H1 (cell line): ENCODE results near the gene PRKAB1. TPM values are rescaled to one million over a fixed set of nuclear protein-coding genes. Genes with fewer than 3 reads are reported as not detected.

Source experiments
- CTCF ChIA-PET: fragments of 300-600 bp; sonication (Branson Sonifier 250); formaldehyde crosslinking; loops from one replicate; lab custom pipeline; 2021; ENCODE audit not compliant: partially characterized antibody; lab: Charles Lee
- POLR2A ChIA-PET: fragments of 300-600 bp; sonication (Branson Sonifier 250); formaldehyde crosslinking; loops from one replicate; lab custom pipeline; 2021; ENCODE audit warnings: inconsistent platforms; ENCODE audit not compliant: partially characterized antibody; lab: Charles Lee
- DNase-seq, 2 experiments: peaks; one replicate each; pipeline versions ENCODE4 v3.0.0 to v3.0.0-alpha.2; 2010 to 2022; ENCODE audit warnings: low spot score in 2 of 2, low read depth in 1 of 2, mixed read lengths in 1 of 2
- FAIRE-seq: peaks from 2 replicates; lab custom pipeline; 2011; peaks lifted over from hg19 to GRCh38; lab: Jason Lieb, UNC
- H2AFZ ChIP-seq: 2 replicates; pipeline ENCODE4 v1.8.1; 2012; ENCODE audit warnings: low read length, inconsistent platforms
- H2AK5ac ChIP-seq: 2 replicates; pipeline ENCODE4 v1.6.1; 2013; ENCODE audit warnings: low read depth, low read length
- H2BK120ac ChIP-seq: replicated peaks from 2 replicates; pipeline ENCODE3; 2013; ENCODE audit warnings: low read depth, low read length, inconsistent platforms
- H2BK12ac ChIP-seq: 2 replicates; pipeline ENCODE4 v1.6.1; 2013; ENCODE audit warnings: low read depth, low read length
- H2BK15ac ChIP-seq: 2 replicates; pipeline ENCODE4 v1.6.1; 2013; ENCODE audit warnings: low read length
- H2BK20ac ChIP-seq: 2 replicates; pipeline ENCODE4 v1.6.1; 2013; ENCODE audit warnings: low read length
- H2BK5ac ChIP-seq: 2 replicates; pipeline ENCODE4 v1.6.1; 2013; ENCODE audit warnings: low read depth, low read length
- H3K14ac ChIP-seq: 2 replicates; pipeline ENCODE4 v1.6.1; 2013; ENCODE audit warnings: inconsistent platforms; ENCODE audit not compliant: insufficient read length
- H3K18ac ChIP-seq: 2 replicates; pipeline ENCODE4 v1.6.1; 2013; ENCODE audit warnings: low read length; ENCODE audit errors: extremely low read depth
- H3K23ac ChIP-seq: 2 replicates; pipeline ENCODE4 v1.6.1; 2013; ENCODE audit warnings: inconsistent platforms; ENCODE audit not compliant: insufficient read length
- H3K23me2 ChIP-seq: 2 replicates; pipeline ENCODE4 v1.6.1; 2013; ENCODE audit warnings: low read depth, low read length
- H3K27ac ChIP-seq: 2 replicates; pipeline ENCODE4 v1.6.1; 2011; ENCODE audit warnings: low read depth, low read length, inconsistent platforms
- H3K27me3 ChIP-seq, 4 experiments: replicated peaks in 1 of 4; 1 replicate in 1 of 4; 2 replicates in 3 of 4; pipeline versions ENCODE4 v1.6.1 to v1.8.1; 2011 to 2013; ENCODE audit warnings: low read length in 3 of 4, mild to moderate bottlenecking in 3 of 4, inconsistent platforms in 2 of 4, mixed read lengths in 2 of 4, moderate library complexity in 1 of 4; ENCODE audit not compliant: control insufficient read depth in 3 of 4, insufficient read depth in 3 of 4; ENCODE audit errors: extremely low read depth in 1 of 4
- H3K36me3 ChIP-seq, 4 experiments: 2 replicates each; pipeline versions ENCODE4 v1.6.1 to v1.8.1; 2011 to 2013; ENCODE audit warnings: mild to moderate bottlenecking in 4 of 4, low read length in 3 of 4, moderate library complexity in 2 of 4, control low read depth in 1 of 4, inconsistent platforms in 1 of 4; ENCODE audit not compliant: insufficient read depth in 4 of 4, control insufficient read depth in 2 of 4
- H3K4ac ChIP-seq: replicated peaks from 2 replicates; pipeline ENCODE3; 2013; ENCODE audit warnings: low read length, low read depth, mixed read lengths, inconsistent platforms; ENCODE audit not compliant: insufficient read length
- H3K4me1 ChIP-seq, 4 experiments: replicated peaks in 1 of 4; 1 replicate in 1 of 4; 2 replicates in 3 of 4; pipeline versions ENCODE4 v1.6.1 to v1.8.1; 2011 to 2013; ENCODE audit warnings: low read length in 3 of 4, inconsistent platforms in 2 of 4, mixed read lengths in 1 of 4; ENCODE audit not compliant: insufficient read depth in 4 of 4, control insufficient read depth in 3 of 4
- H3K4me2 ChIP-seq, 2 experiments: 2 replicates each; pipeline versions ENCODE4 v1.6.1 to v1.8.1; 2011 to 2013; ENCODE audit warnings: low read depth in 2 of 2, low read length in 2 of 2, control low read depth in 1 of 2, inconsistent platforms in 1 of 2, mild to moderate bottlenecking in 1 of 2; ENCODE audit not compliant: insufficient read depth in 1 of 2
- H3K4me3 ChIP-seq, 4 experiments: fragments of 200-600, 300-600 bp in 1 of 4; sonication (generic), shearing (Covaris generic), sonication (Bioruptor Twin) in 1 of 4; 2 replicates each; pipeline versions ENCODE4 v1.5.1 to v1.8.1; 2011 to 2016; ENCODE audit warnings: low read length in 4 of 4, low read depth in 3 of 4, control low read depth in 2 of 4, inconsistent platforms in 2 of 4, mild to moderate bottlenecking in 2 of 4, mixed read lengths in 1 of 4, moderate library complexity in 1 of 4; ENCODE audit not compliant: insufficient read depth in 2 of 4; ENCODE audit errors: extremely low read depth in 1 of 4
- H3K56ac ChIP-seq: replicated peaks from 2 replicates; pipeline ENCODE3; 2013; ENCODE audit warnings: low read depth, mild to moderate bottlenecking, mixed read lengths, low read length, inconsistent platforms; ENCODE audit not compliant: insufficient read length
- H3K79me1 ChIP-seq: 2 replicates; pipeline ENCODE4 v1.6.1; 2013; ENCODE audit warnings: low read depth, low read length, control low read depth
- H3K79me2 ChIP-seq, 2 experiments: 2 replicates each; pipeline versions ENCODE4 v1.6.1 to v1.8.1; 2012 to 2013; ENCODE audit warnings: low read length in 2 of 2, mild to moderate bottlenecking in 2 of 2, inconsistent platforms in 1 of 2; ENCODE audit not compliant: insufficient read depth in 2 of 2, control insufficient read depth in 1 of 2
- H3K9ac ChIP-seq, 4 experiments: replicated peaks in 1 of 4; 1 replicate in 1 of 4; 2 replicates in 3 of 4; pipeline versions ENCODE4 v1.6.1 to v1.8.1; 2011 to 2013; ENCODE audit warnings: low read depth in 3 of 4, low read length in 3 of 4, control low read depth in 2 of 4, mild to moderate bottlenecking in 2 of 4, moderate library complexity in 2 of 4, inconsistent platforms in 1 of 4; ENCODE audit errors: extremely low read depth in 1 of 4
- H3K9me3 ChIP-seq, 2 experiments: 2 replicates each; pipeline versions ENCODE4 v1.6.1 to v1.8.1; 2012 to 2013; ENCODE audit warnings: mild to moderate bottlenecking in 2 of 2, moderate library complexity in 2 of 2, control low read depth in 1 of 2, inconsistent platforms in 1 of 2, low read depth in 1 of 2, low read length in 1 of 2, mixed read lengths in 1 of 2; ENCODE audit not compliant: insufficient read depth in 2 of 2
- H4K20me1 ChIP-seq, 2 experiments: replicated peaks in 1 of 2; 2 replicates each; pipeline versions ENCODE3 to v1.8.1; 2011 to 2013; ENCODE audit warnings: inconsistent platforms in 2 of 2, low read length in 2 of 2, mild to moderate bottlenecking in 1 of 2; ENCODE audit not compliant: insufficient read depth in 2 of 2, control insufficient read depth in 1 of 2
- H4K5ac ChIP-seq: 2 replicates; pipeline ENCODE4 v1.6.1; 2013; ENCODE audit warnings: low read length, low read depth, mixed read lengths, inconsistent platforms; ENCODE audit not compliant: insufficient read length
- H4K8ac ChIP-seq: 2 replicates; pipeline ENCODE4 v1.8.0; 2013; ENCODE audit warnings: mild to moderate bottlenecking, moderate library complexity, low read length, inconsistent platforms; ENCODE audit not compliant: insufficient read depth; ENCODE audit errors: extremely low read depth
- H4K91ac ChIP-seq: replicated peaks from 2 replicates; pipeline ENCODE3; 2013; ENCODE audit warnings: low read length, mixed read lengths, inconsistent platforms; ENCODE audit not compliant: insufficient read length
- CBX5 ChIP-seq: fragments of 300-800, 300-1000 bp; sonication (generic); IDR thresholded peaks from 2 replicates; pipeline ENCODE4 v1.7.1; 2016; ENCODE audit warnings: antibody characterized with exemption, low read length, low read depth
- CTCF ChIP-seq, 3 experiments: IDR thresholded peaks; 1 replicate in 2 of 3; 2 replicates in 1 of 3; pipeline versions ENCODE4 v1.5.1 to v1.6.1; 2011; ENCODE audit warnings: low read length in 3 of 3, mild to moderate bottlenecking in 3 of 3, inconsistent platforms in 2 of 3, low read depth in 1 of 3, moderate library complexity in 1 of 3; ENCODE audit not compliant: insufficient read depth in 1 of 3; ENCODE audit errors: control extremely low read depth in 1 of 3
- GABPA ChIP-seq: IDR thresholded peaks from 2 replicates; pipeline ENCODE4 v1.6.1; 2011; ENCODE audit warnings: mild to moderate bottlenecking, low read length, moderate library complexity, borderline replicate concordance; ENCODE audit not compliant: insufficient read depth
- KDM4A ChIP-seq: IDR thresholded peaks from one replicate; pipeline ENCODE4 v1.7.1; 2012; ENCODE audit warnings: low read depth, mild to moderate bottlenecking, moderate library complexity, low read length, inconsistent platforms; ENCODE audit not compliant: severe bottlenecking
- MAFK ChIP-seq: IDR thresholded peaks from 2 replicates; pipeline ENCODE4 v1.6.1; 2012; ENCODE audit warnings: low read depth, mild to moderate bottlenecking, improper control_type of control experiment, low read length
- POLR2AphosphoS5 ChIP-seq: IDR thresholded peaks from 2 replicates; pipeline ENCODE4 v1.6.1; 2011; ENCODE audit warnings: low read depth, low read length
- RBBP5 ChIP-seq: IDR thresholded peaks from 2 replicates; pipeline ENCODE4 v1.7.1; 2012; ENCODE audit warnings: low read depth, mild to moderate bottlenecking, inconsistent platforms, low read length, moderate library complexity, borderline replicate concordance
- SIX5 ChIP-seq: IDR thresholded peaks from 2 replicates; pipeline ENCODE4 v1.6.1; 2011; ENCODE audit warnings: mild to moderate bottlenecking, low read depth, low read length
- SRF ChIP-seq: IDR thresholded peaks from 2 replicates; pipeline ENCODE4 v1.6.1; 2011; ENCODE audit warnings: mild to moderate bottlenecking, low read depth, low read length, moderate library complexity
- WGBS, 2 experiments: shearing (Covaris generic) in 1 of 2; methylation state at CpG; one replicate each; pipeline versions ENCODE4 v1.1.6 to v1.1.7; 2013 to 2015; ENCODE audit warnings: low lambda C conversion rate in 2 of 2, mixed read lengths in 2 of 2, inconsistent platforms in 1 of 2, low coverage in 1 of 2, missing lambda C conversion rate in 1 of 2; ENCODE audit not compliant: insufficient replicate concordance in 2 of 2, insufficient coverage in 1 of 2, insufficient read length in 1 of 2; ENCODE audit errors: extremely low coverage in 1 of 2, missing lambda C conversion rate in 1 of 2; 5-methylcytosine and 5-hydroxymethylcytosine counted together
- polyA plus RNA-seq, 7 experiments: library from polyadenylated mRNA; depleted of rRNA in 3 of 7; stranded (reverse) in 5 of 7; unstranded in 2 of 7; fragments of >200 nt in 5 of 7; fragments of 200-250 nt in 2 of 7; gene quantifications; 1 replicate in 5 of 7; 2 replicates in 1 of 7; 4 replicates in 1 of 7; pipeline versions ENCODE4 v1.2.1 to v1.2.3, GENCODE V29; 2011 to 2013; ENCODE audit warnings: missing spikeins in 2 of 7, mixed read lengths in 2 of 7
- total RNA-seq: library from RNA; stranded (reverse); fragmentation: NEBNext Ultra II Directional; extraction: Animal tissue kit (Norgen Biotek cat#: 25700); gene quantifications from 2 replicates; pipeline ENCODE4 v1.2.1, GENCODE V29; 2021

Gene PRKAB1
- total and polyA plus RNA-seq, 2 of the 8 experiments (the other 6 are each of a cell fraction or from before 2014, with no cell fraction given), result 24.0 to 32.1 TPM

- Histone ChIP-seq H2BK5ac (no peak overlapping the region), H3K56ac (no peak overlapping the region), H2AK5ac (no peak overlapping the region), H4K91ac (no peak overlapping the region), H2AFZ (no peak overlapping the region), H3K23me2 (peaks cover 4% of the 10 kb centered on the region; the same call in 1 of the 2 replicates), H3K4me1 (peaks cover 0 to under 1% (median under 1%) of the 10 kb centered on the region in 4 experiments; a peak in 2 of 7 replicates), H4K8ac (no peak overlapping the region), H3K9ac (no peak overlapping the region), H2BK12ac (no peak overlapping the region), H3K36me3 (peaks cover 26 to 71% (median 55%) of the 10 kb centered on the region in 4 experiments), H3K79me1 (no peaks in the 10 kb centered on the region; the same call in 1 of the 2 replicates), H3K23ac (no peak overlapping the region), H3K18ac (no peak overlapping the region), H3K14ac (no peak overlapping the region), H3K4me3 (no peak overlapping the region), H3K27ac (no peak overlapping the region), H2BK15ac (no peak overlapping the region), H3K4ac (no peak overlapping the region), H2BK120ac (no peak overlapping the region), H3K27me3 (no peaks in the 10 kb centered on the region), H2BK20ac (no peak overlapping the region), H4K20me1 (peaks cover 2 to 4% of the 10 kb centered on the region in 2 experiments), H3K4me2 (no peak overlapping the region), H4K5ac (no peak overlapping the region), H3K9me3 (no peaks in the 10 kb centered on the region), H3K79me2 (peaks cover 0 to 29% of the 10 kb centered on the region in 2 experiments; a peak in 3 of 4 replicates)
- 97% methylated on average over 8 of the region's 8 CpGs; no CpG with 5 or more reads in 1 of the 2 experiments for WGBS, 2 experiments
- ChIA-PET CTCF (interaction anchor here (0.7 to 1.2 kb wide), 3 partner anchors 13 to 30 kb away, joined by 3 read pairs; no protein-coding TSS in a partner anchor), POLR2A (interaction anchor here (1.7 kb wide), 1 partner anchor 10 kb away, joined by 10 read pairs; no protein-coding TSS in a partner anchor)
- FAIRE-seq (no peak), DNase-seq (no peak)
- TF ChIP-seq SRF, result no peak
- no peak for TF ChIP-seq GABPA
- TF ChIP-seq KDM4A, result no peak
- TF ChIP-seq CTCF (IDR thresholded peaks at IDR 0.05; ENCODE audit: control extremely low read depth in 1 of 3, insufficient read depth in 1 of 3, low read depth in 1 of 3, low read length in 3 of 3), result no peak
- no peak for TF ChIP-seq SIX5
- TF ChIP-seq CBX5, result no peak
- TF ChIP-seq RBBP5, result no peak
- TF ChIP-seq POLR2AphosphoS5, result no peak
- no peak for TF ChIP-seq MAFK
These were observed 4.3 kb downstream of the PRKAB1 start for GRCh38 chr12:119672194-119672593.
